Activated T-helper 1 cell treated with anti-CD3 and anti-CD28 coated beads, Interleukin-2, amount 50 U/mL, for 16 hours (primary cell): Measurements from ENCODE around the gene SLC6A20.

Experiments used
- DNase-seq, 2 donors: peaks; one replicate each; pipeline ENCODE4 v3.0.0-alpha.2; 2020; ENCODE audit warnings: low read depth in 1 of 2, low spot score in 1 of 2

The SLC6A20 gene

GRCh38 chr3:45779746-45780735 is 16.3 kb downstream of the SLC6A20 start:
- DNase-seq, result no peak

GRCh38 chr3:45778761-45779201 is 17.6 kb downstream of the SLC6A20 start:
- DNase-seq, result no peak

DNA sequence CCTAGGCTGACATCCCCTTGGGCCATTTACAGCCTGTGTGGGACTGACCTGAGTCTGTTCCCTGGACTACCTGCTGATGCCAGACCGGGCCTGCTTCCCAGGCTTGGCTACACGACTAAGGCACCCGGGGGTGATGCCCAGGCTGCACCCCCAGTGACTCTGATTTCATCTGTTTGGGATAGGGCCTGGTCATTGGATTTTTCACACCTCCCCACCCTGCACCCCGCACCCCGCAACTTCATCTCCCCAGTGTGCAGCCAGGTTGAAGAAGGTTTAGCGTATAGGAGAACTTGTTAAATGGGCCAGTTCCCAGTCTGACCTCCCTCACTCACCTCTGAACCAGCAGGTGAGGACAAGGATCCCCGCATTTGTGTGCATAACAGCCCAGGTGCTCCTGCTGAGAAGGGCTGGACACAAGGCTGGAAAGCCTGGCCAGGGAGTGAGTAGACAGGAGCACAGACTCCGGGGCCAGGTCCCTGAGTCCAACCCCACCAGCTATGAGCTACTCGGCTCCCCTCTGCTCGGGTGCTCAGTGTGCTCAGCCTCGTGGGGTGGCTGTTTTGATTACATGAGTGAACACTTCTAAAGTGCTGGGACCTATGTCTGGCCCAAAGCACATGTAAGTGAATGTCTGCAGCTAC is 18.5 kb downstream of the SLC6A20 start:
- no peak for DNase-seq

- no peak for DNase-seq
Measured at GRCh38 chr3:45777111-45777745, 19.1 kb downstream of the SLC6A20 start.

- no peak for DNase-seq
Measured at GRCh38 chr3:45776611-45777010, 19.7 kb downstream of the SLC6A20 start.

DNA sequence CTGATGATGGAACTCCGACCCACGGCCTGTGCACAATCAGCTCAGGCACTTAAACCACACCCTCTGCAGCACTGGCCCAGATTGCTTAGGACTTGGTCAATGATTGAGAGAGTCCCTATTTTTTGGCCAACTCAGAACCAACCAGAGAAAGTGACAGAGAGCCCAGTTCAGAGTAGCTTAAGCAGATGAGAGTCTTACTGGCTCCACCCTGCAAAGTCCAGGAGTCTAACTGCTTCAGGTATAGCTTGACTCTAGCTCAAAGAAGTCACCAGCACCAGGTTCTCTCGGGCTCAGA is 20.1 kb downstream of the SLC6A20 start:
- no peak for DNase-seq

GRCh38 chr3:45775571-45776300 is 20.6 kb downstream of the SLC6A20 start:
- DNase-seq, result no peak

- no peak for DNase-seq
Measured at GRCh38 chr3:45774581-45775521, 21.5 kb downstream of the SLC6A20 start.

- DNase-seq, result no peak
Measured at GRCh38 chr3:45773714-45774449, 22.5 kb downstream of the SLC6A20 start.

- DNase-seq, result no peak
Measured at GRCh38 chr3:45773072-45773471, 23.3 kb downstream of the SLC6A20 start.

- DNase-seq, result no peak
Measured at GRCh38 chr3:45772341-45773035, 23.8 kb downstream of the SLC6A20 start.

DNA sequence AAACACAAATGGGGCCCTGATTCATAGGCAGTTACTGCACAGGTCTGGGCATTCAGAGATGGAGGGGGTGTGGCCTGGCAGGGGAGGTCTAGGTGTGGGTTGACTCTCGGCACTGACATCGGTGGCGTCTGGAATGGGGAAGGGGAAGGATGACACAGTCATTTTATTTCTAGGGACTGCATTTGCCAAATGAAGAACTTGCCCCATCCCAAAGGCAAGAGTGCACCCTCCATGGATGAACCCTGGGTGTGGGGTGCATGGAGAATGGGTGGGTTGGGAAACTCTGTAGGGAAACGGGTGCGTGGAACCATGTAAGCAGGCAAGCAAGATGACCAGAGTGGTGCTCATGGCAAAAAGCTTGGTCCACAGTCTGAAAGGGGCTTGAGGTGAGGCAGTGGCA is 24.5 kb downstream of the SLC6A20 start:
- no peak for DNase-seq

DNA sequence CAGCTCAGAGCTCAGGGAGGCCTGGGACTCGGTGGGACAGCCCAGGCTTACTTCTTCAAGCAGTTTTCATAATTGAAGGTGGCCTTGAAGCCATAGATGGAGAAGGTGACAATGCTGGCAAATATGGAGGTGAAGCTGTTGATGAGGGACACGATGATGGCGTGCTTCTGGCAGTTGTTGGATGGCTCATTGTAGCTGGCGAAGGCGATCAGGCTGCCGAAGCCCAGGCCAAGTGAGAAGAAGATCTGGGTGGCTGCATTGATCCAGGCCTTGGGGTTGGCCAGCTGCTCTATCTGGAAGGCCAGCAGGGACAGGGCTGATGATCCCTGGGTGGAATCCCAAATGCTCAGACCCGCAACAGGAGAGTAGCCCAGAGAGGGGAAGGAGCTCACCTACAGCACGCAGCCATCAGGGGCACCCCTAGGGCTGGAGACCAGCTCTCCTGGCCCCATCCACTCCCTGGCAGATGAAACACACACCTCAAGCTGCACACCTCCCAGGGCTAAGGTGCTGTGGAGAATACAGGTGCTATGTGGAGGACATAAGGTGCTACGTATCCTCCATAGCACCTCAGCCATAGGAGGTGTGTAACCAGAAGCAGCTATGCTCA is 25.1 kb downstream of the SLC6A20 start:
- no peak for DNase-seq

DNA sequence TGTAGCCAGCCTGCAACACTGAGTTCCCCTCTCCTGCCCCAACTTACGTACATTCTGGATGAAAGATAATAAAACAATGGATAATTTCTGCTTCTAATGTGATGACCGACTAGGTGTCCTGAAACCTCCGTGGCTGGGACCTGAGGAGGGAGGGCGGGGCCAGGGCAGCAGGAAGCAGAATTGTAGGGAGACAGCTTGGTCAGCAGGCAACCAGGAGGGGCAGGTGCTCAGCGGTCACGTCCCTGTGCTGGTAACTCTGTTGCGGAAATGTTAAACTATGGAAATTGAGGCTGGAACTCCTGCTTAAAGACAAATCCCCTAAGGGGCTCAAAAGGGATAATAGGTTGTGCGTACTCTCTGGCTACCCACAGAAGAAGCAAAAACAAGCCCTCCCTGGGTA is 30.4 kb downstream of the SLC6A20 start:
- no peak for DNase-seq

GRCh38 chr3:45765266-45765851 is 31.0 kb downstream of the SLC6A20 start:
- no peak for DNase-seq

- DNase-seq, result no peak
Measured at GRCh38 chr3:45763303-45763675, 33.0 kb downstream of the SLC6A20 start.

- DNase-seq, result no peak
Measured at GRCh38 chr3:45762647-45763302, 33.6 kb downstream of the SLC6A20 start.

- DNase-seq, result no peak
Measured at GRCh38 chr3:45761831-45762230, 34.5 kb downstream of the SLC6A20 start.
